ENCODE results near the gene NINJ2. TPM values are rescaled to one million over a fixed set of nuclear protein-coding genes. Genes with fewer than 3 reads are reported as not detected.

Gene NINJ2
- polyA plus RNA-seq, 2 of the 4 experiments (the other 2 are of a cell fraction), result 0.76 to 1.2 TPM

DNA sequence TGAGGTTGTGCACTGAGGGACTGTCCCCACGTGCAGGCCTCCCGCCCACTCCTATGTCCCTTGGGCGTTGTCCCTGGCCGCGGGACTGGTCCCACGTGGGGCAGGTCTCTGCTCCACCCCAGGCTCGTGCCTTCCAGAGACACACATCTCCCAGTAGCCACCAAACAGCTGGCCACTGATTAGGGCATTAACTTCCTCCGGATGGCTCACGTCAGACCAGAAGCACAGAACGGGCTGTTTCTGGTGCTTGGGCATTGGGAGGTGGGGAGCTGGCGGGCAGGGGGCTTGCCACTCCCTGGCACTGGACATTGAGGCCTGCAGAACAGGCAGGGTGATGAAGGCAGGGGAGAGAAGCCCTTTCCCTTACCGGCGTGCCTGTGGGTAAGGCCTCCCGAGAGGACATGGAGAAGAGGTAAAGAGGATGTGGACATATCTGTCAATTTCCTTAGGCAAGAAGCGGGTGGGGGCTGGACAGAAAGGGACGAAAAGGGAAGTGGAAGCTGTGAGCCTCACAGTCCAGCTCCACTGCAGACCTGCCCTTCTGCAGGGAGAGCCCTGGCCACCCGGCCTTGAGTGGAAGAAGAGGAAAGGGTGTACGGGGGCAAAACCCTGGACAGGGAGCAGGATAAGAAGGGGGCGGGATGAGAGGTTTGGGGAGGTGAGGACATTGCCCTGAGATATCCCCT is 101.2 kb downstream of the NINJ2 start:
- FAIRE-seq (no peak), ATAC-seq (no peak), DNase-seq (ENCODE audit: low read depth in 1 of 2, low spot score in 1 of 2) (no peak)
- 75% methylated on average over 19 of the region's 19 CpGs for WGBS (ENCODE audit: missing lambda C conversion rate)
- Histone ChIP-seq H3K4me1 (no peaks in the 10 kb centered on the region), H3K9me3 (no peaks in the 10 kb centered on the region), H3K4me3 (no peak overlapping the region), H3K4me2 (no peak overlapping the region), H3K27ac (no peak overlapping the region)
- TF ChIP-seq JUN (IDR thresholded peaks at IDR 0.05) (no peak), BHLHE40 (IDR thresholded peaks at IDR 0.05; ENCODE audit: low read depth, low read length) (no peak), GATA3 (IDR thresholded peaks at IDR 0.05; ENCODE audit: borderline replicate concordance) (no peak), EP300 (IDR thresholded peaks at IDR 0.05) (no peak), FOSB (CRISPR knock-in tag; IDR thresholded peaks at IDR 0.05) (no peak), MAFK (IDR thresholded peaks at IDR 0.05; ENCODE audit: partially characterized antibody) (no peak), HOXA7 (CRISPR knock-in tag; IDR thresholded peaks at IDR 0.05) (no peak), PBX3 (IDR thresholded peaks at IDR 0.05) (no peak), RAD21 (conservative IDR thresholded peaks at IDR 0.05 in 1 of 2, IDR thresholded peaks at IDR 0.05 in 1 of 2) (no peak), KDM5A (IDR thresholded peaks at IDR 0.05) (no peak), POLR2AphosphoS2 (conservative IDR thresholded peaks at IDR 0.05; ENCODE audit: low read length) (no peak), TP53 (CRISPR knock-in tag; IDR thresholded peaks at IDR 0.05) (no peak), RARB (CRISPR knock-in tag; IDR thresholded peaks at IDR 0.05) (no peak), CBX8 (IDR thresholded peaks at IDR 0.05) (no peak), SREBF2 (IDR thresholded peaks at IDR 0.05) (no peak), POLR2A (IDR thresholded peaks at IDR 0.05; ENCODE audit: low read length) (no peak)
- TF ChIP-seq, protein P1, sequence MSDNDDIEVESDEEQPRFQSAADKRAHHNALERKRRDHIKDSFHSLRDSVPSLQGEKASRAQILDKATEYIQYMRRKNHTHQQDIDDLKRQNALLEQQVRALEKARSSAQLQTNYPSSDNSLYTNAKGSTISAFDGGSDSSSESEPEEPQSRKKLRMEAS (IDR thresholded peaks at IDR 0.05), result no peak
- TF ChIP-seq, protein P2, sequence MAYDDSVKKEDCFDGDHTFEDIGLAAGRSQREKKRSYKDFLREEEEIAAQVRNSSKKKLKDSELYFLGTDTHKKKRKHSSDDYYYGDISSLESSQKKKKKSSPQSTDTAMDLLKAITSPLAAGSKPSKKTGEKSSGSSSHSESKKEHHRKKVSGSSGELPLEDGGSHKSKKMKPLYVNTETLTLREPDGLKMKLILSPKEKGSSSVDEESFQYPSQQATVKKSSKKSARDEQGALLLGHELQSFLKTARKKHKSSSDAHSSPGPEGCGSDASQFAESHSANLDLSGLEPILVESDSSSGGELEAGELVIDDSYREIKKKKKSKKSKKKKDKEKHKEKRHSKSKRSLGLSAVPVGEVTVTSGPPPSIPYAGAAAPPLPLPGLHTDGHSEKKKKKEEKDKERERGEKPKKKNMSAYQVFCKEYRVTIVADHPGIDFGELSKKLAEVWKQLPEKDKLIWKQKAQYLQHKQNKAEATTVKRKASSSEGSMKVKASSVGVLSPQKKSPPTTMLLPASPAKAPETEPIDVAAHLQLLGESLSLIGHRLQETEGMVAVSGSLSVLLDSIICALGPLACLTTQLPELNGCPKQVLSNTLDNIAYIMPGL (CRISPR knock-in tag; IDR thresholded peaks at IDR 0.05; ENCODE audit: borderline replicate concordance), result no peak
- CTCF ChIA-PET, result interaction anchor here (0.7 to 4.8 kb wide), 2 partner anchors 8 to 190 kb away, joined by 3 to 46 read pairs; no protein-coding TSS in a partner anchor
- POLR2A ChIA-PET, result no interaction called here

DNA sequence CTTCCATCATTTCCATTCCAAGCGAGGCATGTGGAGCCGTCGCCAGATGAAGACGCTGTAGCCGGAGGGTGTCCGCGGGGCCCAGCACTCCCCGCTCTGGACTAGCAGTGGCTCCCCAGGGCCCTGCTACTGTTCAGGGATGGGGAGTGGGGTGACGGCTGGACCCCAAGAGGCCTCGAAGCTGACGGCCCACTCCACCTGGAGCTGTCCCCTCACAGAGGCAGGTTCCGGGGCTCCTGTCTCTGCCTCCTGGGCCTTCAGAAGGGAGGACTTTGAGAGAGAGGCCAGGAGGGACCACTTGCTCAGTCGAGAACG is 101.9 kb downstream of the NINJ2 start:
- 84% methylated on average over 14 of the region's 14 CpGs for WGBS (ENCODE audit: missing lambda C conversion rate)
- Histone ChIP-seq H3K27ac (no peak overlapping the region), H3K4me3 (no peak overlapping the region), H3K4me1 (no peaks in the 10 kb centered on the region), H3K9me3 (no peaks in the 10 kb centered on the region), H3K4me2 (no peak overlapping the region)
- FAIRE-seq, result no peak
- ChIA-PET CTCF (interaction anchor here (4.8 kb wide), 1 partner anchor 8 kb away, joined by 46 read pairs; no protein-coding TSS in a partner anchor), POLR2A (no interaction called here)
- ATAC-seq, result no peak
- TF ChIP-seq, protein P3, sequence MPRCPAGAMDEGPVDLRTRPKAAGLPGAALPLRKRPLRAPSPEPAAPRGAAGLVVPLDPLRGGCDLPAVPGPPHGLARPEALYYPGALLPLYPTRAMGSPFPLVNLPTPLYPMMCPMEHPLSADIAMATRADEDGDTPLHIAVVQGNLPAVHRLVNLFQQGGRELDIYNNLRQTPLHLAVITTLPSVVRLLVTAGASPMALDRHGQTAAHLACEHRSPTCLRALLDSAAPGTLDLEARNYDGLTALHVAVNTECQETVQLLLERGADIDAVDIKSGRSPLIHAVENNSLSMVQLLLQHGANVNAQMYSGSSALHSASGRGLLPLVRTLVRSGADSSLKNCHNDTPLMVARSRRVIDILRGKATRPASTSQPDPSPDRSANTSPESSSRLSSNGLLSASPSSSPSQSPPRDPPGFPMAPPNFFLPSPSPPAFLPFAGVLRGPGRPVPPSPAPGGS (IDR thresholded peaks at IDR 0.05), result no peak
- TF ChIP-seq HOXB13 (CRISPR knock-in tag; IDR thresholded peaks at IDR 0.05; ENCODE audit: low read depth) (no peak), RFX5 (IDR thresholded peaks at IDR 0.05) (no peak), KDM5A (IDR thresholded peaks at IDR 0.05) (no peak), NPAS2 (CRISPR knock-in tag; IDR thresholded peaks at IDR 0.05; ENCODE audit: borderline replicate concordance) (no peak), MAZ (IDR thresholded peaks at IDR 0.05; ENCODE audit: borderline replicate concordance, low read depth, low read length) (no peak), CHD4 (IDR thresholded peaks at IDR 0.05; ENCODE audit: borderline replicate concordance) (no peak)
- TF ChIP-seq, protein P4, sequence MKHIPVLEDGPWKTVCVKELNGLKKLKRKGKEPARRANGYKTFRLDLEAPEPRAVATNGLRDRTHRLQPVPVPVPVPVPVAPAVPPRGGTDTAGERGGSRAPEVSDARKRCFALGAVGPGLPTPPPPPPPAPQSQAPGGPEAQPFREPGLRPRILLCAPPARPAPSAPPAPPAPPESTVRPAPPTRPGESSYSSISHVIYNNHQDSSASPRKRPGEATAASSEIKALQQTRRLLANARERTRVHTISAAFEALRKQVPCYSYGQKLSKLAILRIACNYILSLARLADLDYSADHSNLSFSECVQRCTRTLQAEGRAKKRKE (CRISPR knock-in tag; IDR thresholded peaks at IDR 0.05; ENCODE audit: low read depth), result no peak
- DNase-seq (ENCODE audit: low read depth in 1 of 2, low spot score in 1 of 2), result no peak

Measured in A549 (cell line).